GM23338 (cell line): ENCODE data around the gene HAUS8. TPM values are rescaled to one million over a fixed set of nuclear protein-coding genes. Genes with fewer than 3 reads are reported as not detected.
A peak's percentile ranks its signal among the peaks of the same experiment; 100 is the strongest.

Source experiments
- ATAC-seq: fragments of 200-7000 bp; cut with Tn5 transposase; 3 replicates; pipeline ENCODE4 v1.9.1; 2020
- DNase-seq: peaks from one replicate; pipeline ENCODE4 v3.0.0-alpha.2; 2015; ENCODE audit warnings: low spot score
- H2AFZ ChIP-seq: fragments of 200-600 bp; sonication (generic); 2 replicates; pipeline ENCODE4 v1.8.0; 2016; ENCODE audit warnings: antibody characterized with exemption, mild to moderate bottlenecking, moderate library complexity
- H3F3A ChIP-seq: fragments of 200-600 bp; sonication (generic); replicated peaks from 2 replicates; pipeline ENCODE4 v1.8.0; 2017; ENCODE audit warnings: antibody characterized with exemption, mixed run types, low read depth
- H3K27ac ChIP-seq: fragments of 200-600 bp; sonication (generic); 2 replicates; pipeline ENCODE4 v1.6.1; 2016; ENCODE audit warnings: low read depth
- H3K27me3 ChIP-seq: fragments of 200-600 bp; sonication (generic); 2 replicates; pipeline ENCODE4 v1.8.0; 2016; ENCODE audit warnings: mild to moderate bottlenecking, mixed run types, moderate library complexity; ENCODE audit not compliant: insufficient read depth
- H3K36me3 ChIP-seq: fragments of 200-600 bp; sonication (generic); 2 replicates; pipeline ENCODE4 v1.8.0; 2016; ENCODE audit warnings: mild to moderate bottlenecking; ENCODE audit not compliant: insufficient read depth
- H3K4me1 ChIP-seq: fragments of 200-600 bp; sonication (generic); 2 replicates; pipeline ENCODE4 v1.8.0; 2016; ENCODE audit warnings: mild to moderate bottlenecking, moderate library complexity; ENCODE audit not compliant: insufficient read depth
- H3K4me2 ChIP-seq: fragments of 200-600 bp; sonication (generic); 2 replicates; pipeline ENCODE4 v1.7.1; 2017; ENCODE audit warnings: mixed run types
- H3K4me3 ChIP-seq: fragments of 200-600 bp; sonication (generic); 2 replicates; pipeline ENCODE4 v1.6.1; 2016; ENCODE audit warnings: mixed run types
- H3K79me2 ChIP-seq: fragments of 200-600 bp; sonication (generic); replicated peaks from 2 replicates; pipeline ENCODE4 v1.8.0; 2017; ENCODE audit warnings: mild to moderate bottlenecking; ENCODE audit not compliant: insufficient read depth
- H3K9me2 ChIP-seq: fragments of 200-600 bp; sonication (generic); 2 replicates; pipeline ENCODE4 v1.8.0; 2017; ENCODE audit not compliant: insufficient read depth
- H4K20me1 ChIP-seq: fragments of 200-600 bp; sonication (generic); replicated peaks from 2 replicates; pipeline ENCODE4 v1.8.0; 2017; ENCODE audit warnings: mild to moderate bottlenecking; ENCODE audit not compliant: insufficient read depth
- H3K27ac Mint-ChIP-seq: 2 replicates; pipeline ENCODE4 v1.8.0; 2020; ENCODE audit warnings: inconsistent platforms, mild to moderate bottlenecking, moderate library complexity, mixed read lengths
- H3K27me3 Mint-ChIP-seq: 3 replicates; pipeline ENCODE4 v1.8.0; 2022; ENCODE audit warnings: low read depth, mild to moderate bottlenecking, moderate library complexity, mixed read lengths, inconsistent platforms; ENCODE audit not compliant: insufficient read depth, poor library complexity
- H3K36me3 Mint-ChIP-seq: 3 replicates; pipeline ENCODE4 v1.8.0; 2021; ENCODE audit warnings: low read depth, mild to moderate bottlenecking, inconsistent platforms, moderate library complexity, mixed read lengths
- H3K4me1 Mint-ChIP-seq: 3 replicates; pipeline ENCODE4 v1.8.0; 2020; ENCODE audit warnings: mild to moderate bottlenecking, inconsistent platforms, mixed read lengths
- H3K4me3 Mint-ChIP-seq: 3 replicates; pipeline ENCODE4 v1.8.0; 2021; ENCODE audit warnings: moderate library complexity, mild to moderate bottlenecking, inconsistent platforms, mixed read lengths
- H3K9me3 Mint-ChIP-seq: 3 replicates; pipeline ENCODE4 v1.8.0; 2020; ENCODE audit warnings: moderate library complexity, mild to moderate bottlenecking, inconsistent platforms, mixed read lengths
- POLR2AphosphoS5 ChIP-seq: IDR thresholded peaks from 2 replicates; pipeline ENCODE4 v1.6.1; 2016; ENCODE audit warnings: antibody characterized with exemption, low read depth
- STAT1 ChIP-seq: IDR thresholded peaks from one replicate; pipeline ENCODE4 v1.6.1; 2016; ENCODE audit warnings: antibody characterized with exemption; ENCODE audit not compliant: unreplicated experiment
- ZNF462 ChIP-seq: fragments of 250-450 bp; sonication (Bioruptor Pico); IDR thresholded peaks from 2 replicates; pipeline ENCODE4 v1.5.0; 2020; ENCODE audit warnings: mild to moderate bottlenecking, moderate library complexity
- polyA plus RNA-seq: library from polyadenylated mRNA; unstranded; fragments of >200 nt; fragmentation: Nextera tagmentation; extraction: Ambion mirVana; gene quantifications from 2 replicates; pipeline ENCODE4 v1.2.1, GENCODE V29; 2016
- total RNA-seq: library from RNA; depleted of rRNA; stranded (reverse); fragments of >200 nt; shearing (Covaris generic); gene quantifications from 2 replicates; pipeline ENCODE4 v1.2.3, GENCODE V29; 2014

HAUS8 gene
- total and polyA plus RNA-seq, 2 experiments from 2014 or later = 11.1 to 33.3 TPM

DNA sequence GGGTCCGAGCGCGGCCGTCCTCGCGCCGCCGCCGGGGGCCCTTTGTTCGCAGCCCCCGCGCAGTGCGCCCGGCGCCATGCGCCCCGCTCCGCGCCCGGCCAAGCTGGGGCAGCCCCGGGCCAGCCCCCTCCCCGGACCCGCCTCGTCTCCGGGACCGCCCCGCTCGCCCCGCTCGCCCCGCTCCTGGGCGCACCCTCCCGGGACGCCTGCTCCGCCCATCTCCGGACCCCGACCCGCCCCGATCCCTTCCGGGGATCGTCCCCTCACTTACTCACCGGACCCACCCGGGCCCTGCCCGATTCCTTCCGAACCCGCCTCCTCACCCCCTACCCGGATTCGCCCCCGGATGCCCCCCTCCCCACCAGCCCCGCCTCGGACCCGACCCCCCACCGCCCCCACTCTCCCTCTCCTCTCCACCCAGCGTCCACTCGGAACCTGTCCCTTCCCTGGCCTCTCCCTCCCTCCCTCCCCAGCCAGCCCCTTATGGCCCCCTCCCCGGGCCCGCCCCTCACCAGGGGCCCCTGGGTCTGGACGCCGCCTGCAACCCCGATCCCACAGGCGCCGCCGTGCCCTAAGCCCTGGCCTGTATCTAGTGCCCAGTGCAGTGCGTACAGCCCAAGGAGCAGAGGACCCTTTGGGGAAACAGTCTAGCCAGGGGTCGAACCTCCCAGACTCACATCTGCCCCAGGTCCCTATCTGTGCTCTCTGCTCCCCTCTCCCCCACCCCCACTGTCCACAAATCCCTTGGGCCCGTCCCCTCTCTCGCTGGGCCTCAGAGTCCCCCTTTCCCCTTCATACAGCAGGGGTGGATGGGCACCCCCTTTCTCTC is 48.3 kb downstream of the HAUS8 start, which contains the start of gene CPAMD8:
TSS of gene CPAMD8 (minus strand) at position 105 of the 829 bp plus-strand sequence. CDS start 168 bp downstream, outside the sequence.
- H3K4me3 Mint-ChIP-seq = peak within 1 kb of the TSS; percentile 86
- 0 out of 2 replicates have a peak, but pooled peaks cover 2% of the 10 kb centered on the region for H3K36me3 ChIP-seq
- H3K27me3 Mint-ChIP-seq = peaks cover 23% of the 10 kb centered on the region
- H3K27me3 ChIP-seq = peaks cover 10% of the 10 kb centered on the region; the same call in 1 of the 2 replicates
- TF ChIP-seq ZNF462 (CRISPR knock-in tag) (no peak), STAT1 (no peak), POLR2AphosphoS5 (0 out of 2 replicates have a peak, but pooled peaks have one; percentile 19)
- peaks cover 12% of the 10 kb centered on the region for H3K4me1 ChIP-seq
- H3K27ac ChIP-seq = no peak within 1 kb of the TSS
- H3K4me3 ChIP-seq = peak within 1 kb of the TSS; percentile 93
- H3K9me2 ChIP-seq = no peaks in the 10 kb centered on the region
- H3K79me2 ChIP-seq = peaks cover 10% of the 10 kb centered on the region
- DNase-seq (peak; percentile 69), ATAC-seq (peak; percentile 88)
- H4K20me1 ChIP-seq = no peaks in the 10 kb centered on the region; the same call in 1 of the 2 replicates
- peaks cover 5% of the 10 kb centered on the region; the same call in 2 of the 3 replicates for H3K4me1 Mint-ChIP-seq
- peaks cover 30% of the 10 kb centered on the region for H3K36me3 Mint-ChIP-seq
- no peak within 1 kb of the TSS for H3K27ac Mint-ChIP-seq
- peak within 1 kb of the TSS; percentile 97 for H2AFZ ChIP-seq
- H3K9me3 Mint-ChIP-seq = peaks cover 29% of the 10 kb centered on the region
- H3K4me2 ChIP-seq = peak within 1 kb of the TSS; percentile 98
- H3F3A ChIP-seq = no peaks in the 10 kb centered on the region
